ENCODE data around the gene SMYD3. TPM values are rescaled to one million over a fixed set of nuclear protein-coding genes. Genes with fewer than 3 reads are reported as not detected.

Gene SMYD3
- total and polyA plus RNA-seq, 2 of the 4 experiments (the other 2 are of a cell fraction): 26.5 to 37.6 TPM

GRCh38 chr1:245894843-245895242, 612.2 kb downstream of the SMYD3 start:
- H4K91ac ChIP-seq (ENCODE audit: insufficient read depth, low read depth, low read length): no peak overlapping the region
- BruUV-seq (replicated peaks): no TSS peak
- no peak overlapping the region for H3K23ac ChIP-seq (ENCODE audit: low read depth, low read length)
- no peak overlapping the region for H2BK20ac ChIP-seq (ENCODE audit: low read depth, low read length)
- H2AK9ac ChIP-seq (replicated peaks; ENCODE audit: low read depth, low read length, poor library complexity): no peak overlapping the region
- no peak overlapping the region for H3K56ac ChIP-seq (ENCODE audit: extremely low read depth, insufficient read depth, low read length)
- no peaks in the 10 kb centered on the region for H3K9me1 ChIP-seq (ENCODE audit: insufficient read depth, low read length)
- H3K79me1 ChIP-seq (ENCODE audit: low read depth in 1 of 2, low read length in 2 of 2): no peaks in the 10 kb centered on the region
- H2BK15ac ChIP-seq (ENCODE audit: low read depth, low read length): peak overlapping the region; percentile 7; the same call in 1 of the 3 replicates
- in situ Hi-C loops (cut with MboI; ENCODE audit: low sequenced_read_pairs): no loop called here
- no peak overlapping the region for H3K4me3 ChIP-seq (ENCODE audit: insufficient read depth, low read depth, low read length)
- H3K4me1 ChIP-seq (ENCODE audit: control insufficient read depth, insufficient read depth, low read length): peaks cover 7% of the 10 kb centered on the region
- no peak overlapping the region for H2BK120ac ChIP-seq (ENCODE audit: low read depth, low read length)
- no peak overlapping the region for H3K14ac ChIP-seq (replicated peaks; ENCODE audit: low read depth, low read length)
- POLR2A ChIA-PET (ENCODE audit: unreplicated experiment): no interaction called here
- TF ChIP-seq ELK1 (IDR thresholded peaks at IDR 0.05; ENCODE audit: borderline replicate concordance, low read depth, low read length) (no peak), RCOR1 (IDR thresholded peaks at IDR 0.05; ENCODE audit: insufficient replicate concordance, low read length) (no peak), FOS (IDR thresholded peaks at IDR 0.05; ENCODE audit: low read depth, low read length) (no peak), MXI1 (IDR thresholded peaks at IDR 0.05; ENCODE audit: borderline replicate concordance, low read depth, low read length) (no peak), USF2 (IDR thresholded peaks at IDR 0.05; ENCODE audit: low read depth, low read length) (no peak), MAZ (IDR thresholded peaks at IDR 0.05; ENCODE audit: borderline replicate concordance, low read depth, low read length) (no peak), SMC3 (IDR thresholded peaks at IDR 0.05; ENCODE audit: low read depth, low read length) (no peak), BHLHE40 (IDR thresholded peaks at IDR 0.05; ENCODE audit: low read depth, low read length) (no peak)
- H3K4me2 ChIP-seq (ENCODE audit: low read depth, low read length): no peak overlapping the region
- DNase-seq: no peak
- no peak overlapping the region for H2AFZ ChIP-seq (replicated peaks; ENCODE audit: low read length, poor library complexity)
- H2BK5ac ChIP-seq (ENCODE audit: low read depth, low read length, poor library complexity, severe bottlenecking): no peak overlapping the region
- H2AK5ac ChIP-seq (ENCODE audit: low read depth, low read length): no peak overlapping the region
- intact Hi-C loops (cut with micrococcal nuclease): no loop called here
- H3K4ac ChIP-seq (ENCODE audit: low read depth, low read length): no peak overlapping the region
- no peak overlapping the region for H4K5ac ChIP-seq (ENCODE audit: low read depth, low read length)
- 86% methylated on average over 1 of the region's 7 CpGs; no CpG with 5 or more reads in 1 of the 2 experiments for WGBS, 2 experiments (ENCODE audit: extremely low coverage in 2 of 2, insufficient read length in 1 of 2)
- no peak for ATAC-seq (ENCODE audit: low read depth)
- dilution Hi-C loops (cut with HindIII; ENCODE audit: low sequenced_read_pairs, unreplicated experiment): no loop called here
- H3K9me3 ChIP-seq (ENCODE audit: control insufficient read depth, insufficient read depth, low read length): peaks cover 5% of the 10 kb centered on the region; the same call in 1 of the 2 replicates
- 0 out of 2 replicates have a peak, but pooled peaks cover 2% of the 10 kb centered on the region for H3K36me3 ChIP-seq (ENCODE audit: control insufficient read depth, insufficient read depth, low read length)
- no peak overlapping the region for H4K8ac ChIP-seq (ENCODE audit: low read depth in 2 of 2, low read length in 2 of 2)
- no peaks in the 10 kb centered on the region for H3K27me3 ChIP-seq (ENCODE audit: control insufficient read depth, insufficient read depth, low read length)
- H3K27ac ChIP-seq (ENCODE audit: insufficient read depth, low read length): no peak overlapping the region
- no peaks in the 10 kb centered on the region for H4K20me1 ChIP-seq (ENCODE audit: insufficient read depth, low read length)
- CTCF ChIA-PET: no interaction called here
- H3K9ac ChIP-seq (ENCODE audit: low read depth, low read length): no peak overlapping the region
- no peak overlapping the region for H3K18ac ChIP-seq (ENCODE audit: low read depth, low read length)
